NT2/D1 (cell line): ENCODE data around the gene DDX6.

Experiments
- SUZ12 ChIP-seq: IDR thresholded peaks from 2 replicates; pipeline ENCODE4 v1.6.1; 2011; ENCODE audit not compliant: insufficient read length, insufficient read depth; ENCODE audit errors: extremely low read depth
- YY1 ChIP-seq: IDR thresholded peaks from 2 replicates; pipeline ENCODE4 v1.6.1; 2011; ENCODE audit not compliant: insufficient read length, insufficient read depth
- ZNF274 ChIP-seq: IDR thresholded peaks from 2 replicates; pipeline ENCODE4 v1.6.1; 2011; ENCODE audit warnings: mild to moderate bottlenecking, low read depth, low read length

DNA sequence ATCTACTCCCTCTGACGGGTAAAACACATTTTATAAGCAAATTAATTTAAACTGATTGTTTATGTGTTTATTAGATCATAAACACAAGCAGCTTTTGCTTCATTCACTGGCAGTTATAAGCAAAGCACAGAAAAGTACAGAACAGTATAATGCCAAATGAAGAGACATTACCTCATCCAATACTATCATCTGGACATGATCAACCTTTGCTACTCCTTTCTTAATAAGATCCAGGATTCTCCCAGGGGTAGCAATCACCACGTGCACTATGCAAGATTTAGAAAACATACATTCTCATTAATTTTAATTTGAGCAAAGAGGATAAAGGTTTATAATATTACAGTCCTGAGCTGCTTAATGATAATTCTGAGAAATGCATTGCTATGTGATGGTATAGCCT is 27.9 kb downstream of the DDX6 start:
- TF ChIP-seq YY1 (no peak), ZNF274 (no peak), SUZ12 (no peak)
